Esophagus mucosa (tissue), 1 donor: Measurements from ENCODE around the gene LPCAT1. TPM values are rescaled to one million over a fixed set of nuclear protein-coding genes. Genes with fewer than 3 reads are reported as not detected.

ENCODE experiments used
- ATAC-seq: fragments of 200-7000 bp; cut with Tn5 transposase; one replicate; pipeline ENCODE4 v1.9.1; 2020
- total RNA-seq: library from RNA; stranded (reverse); gene quantifications from one replicate; pipeline ENCODE4 v1.2.4, GENCODE V29; 2023
- donor health status: DM: yes; HTN: yes; CAD: no.

Gene LPCAT1
- total RNA-seq, 1 donor from 2014 or later: 15.0 TPM

DNA sequence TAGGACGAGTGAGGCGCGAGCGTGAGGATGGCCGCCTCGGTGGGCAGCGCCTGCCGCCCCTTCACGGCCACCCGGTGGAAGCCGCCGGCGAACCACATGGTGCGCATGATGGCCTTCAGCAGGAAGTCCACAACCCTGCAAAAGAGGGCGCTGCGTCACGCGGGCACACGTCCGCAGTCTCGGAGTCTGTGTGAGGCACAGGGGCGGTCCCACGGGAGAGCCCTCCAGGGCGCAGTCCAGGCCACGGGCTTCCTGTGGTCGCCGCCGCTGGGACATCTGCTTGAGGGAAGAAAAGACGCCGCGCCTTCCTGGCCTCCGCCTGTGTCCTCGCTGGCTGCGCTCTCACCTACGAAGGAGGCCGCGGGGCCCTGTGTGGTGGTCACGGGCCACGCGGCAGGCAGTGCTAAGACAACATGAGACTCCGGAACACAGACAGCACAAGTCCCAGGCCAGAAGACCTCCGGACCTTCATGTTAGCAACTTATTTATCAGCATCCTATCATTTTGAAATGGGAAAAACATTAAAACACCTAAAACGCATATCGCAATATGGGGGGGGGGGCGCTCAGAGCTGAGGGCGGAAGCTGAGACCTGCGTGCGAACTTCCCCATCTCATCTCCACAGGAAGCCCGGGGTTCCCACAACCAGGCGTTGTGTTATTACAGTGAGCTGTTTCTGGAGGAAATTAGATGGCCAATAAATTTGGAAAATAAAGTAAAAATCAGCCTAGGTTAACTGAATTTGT is 28.8 kb downstream of the LPCAT1 start:
- peak; percentile 58 for ATAC-seq

DNA sequence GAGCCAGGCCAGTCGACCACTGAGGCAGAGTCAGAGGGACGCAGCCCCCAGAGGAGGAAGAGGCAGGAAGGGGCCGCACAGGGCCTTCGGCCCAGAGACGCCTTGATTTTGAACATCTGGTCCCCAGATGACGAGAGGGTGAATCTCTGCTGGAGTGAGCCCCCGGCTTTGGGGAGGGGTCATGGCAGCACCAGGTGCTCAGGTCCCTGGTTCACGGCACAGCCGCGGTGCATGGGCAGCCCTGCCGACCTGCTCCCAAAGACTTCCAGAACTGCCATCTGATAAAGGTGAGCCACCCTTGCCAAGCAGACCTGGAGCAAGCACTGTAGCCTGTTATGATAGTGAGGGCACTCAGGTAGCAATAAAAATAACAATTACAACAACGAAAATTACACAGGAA is 29.8 kb downstream of the LPCAT1 start:
- ATAC-seq: no peak

DNA sequence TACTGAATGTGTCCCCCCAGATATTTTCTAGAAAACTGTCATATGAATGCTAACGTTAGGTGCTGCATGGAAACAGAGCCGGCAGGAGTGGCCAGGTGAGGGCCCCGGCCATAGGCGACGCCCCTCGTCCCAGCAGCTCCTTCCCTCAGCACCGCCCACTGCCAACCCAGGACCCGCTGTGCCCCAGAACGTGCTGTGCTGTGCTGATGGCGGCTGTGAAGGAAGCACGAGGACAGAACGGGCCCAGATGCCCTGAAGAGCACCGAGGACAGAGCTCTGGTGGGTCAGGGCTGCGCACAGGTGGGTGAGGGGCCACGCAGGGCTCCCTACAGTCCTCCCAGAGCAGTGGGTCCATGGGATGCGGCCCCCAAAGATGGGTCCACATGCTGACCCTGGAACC is 30.3 kb downstream of the LPCAT1 start:
- ATAC-seq: no peak

DNA sequence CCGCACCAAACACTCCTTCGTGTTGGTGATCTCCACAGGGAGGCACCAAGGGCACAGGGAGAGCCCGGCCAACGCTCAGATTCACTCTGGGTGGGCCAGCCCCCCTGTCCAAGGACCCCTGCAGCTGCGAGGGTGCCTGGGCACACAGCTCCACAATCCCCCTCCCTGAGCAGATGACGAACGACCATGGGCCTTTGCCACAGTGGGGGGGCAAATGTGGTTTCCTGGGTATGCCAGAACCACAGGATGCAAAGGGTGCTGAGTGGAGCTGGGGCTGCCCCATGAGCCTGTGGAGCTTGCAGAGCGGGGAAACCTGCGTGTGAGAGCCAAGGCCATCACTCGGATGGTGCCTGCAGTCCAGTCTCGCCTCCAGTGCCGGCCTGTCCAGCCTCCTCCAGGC is 31.0 kb downstream of the LPCAT1 start:
- ATAC-seq: no peak

DNA sequence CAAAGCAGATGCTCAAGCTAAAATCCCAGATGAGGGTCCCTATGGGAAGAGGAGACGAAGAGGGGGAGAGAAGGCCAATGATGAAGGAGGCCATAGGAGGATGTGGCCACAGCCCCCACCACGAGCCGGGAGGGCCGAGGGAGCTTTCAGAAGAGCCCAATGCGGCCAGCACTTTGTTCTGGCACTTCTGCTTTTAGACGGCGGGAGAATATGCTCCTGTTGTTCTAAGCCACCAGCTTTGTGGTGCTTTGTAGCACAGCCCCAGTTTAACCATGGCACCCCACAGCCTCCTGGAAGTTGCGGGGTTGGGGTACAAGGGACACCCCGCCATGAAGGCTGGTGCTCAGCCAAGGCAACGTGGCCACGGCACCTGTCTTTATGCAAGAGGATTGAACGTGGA is 33.4 kb downstream of the LPCAT1 start:
- no peak for ATAC-seq

DNA sequence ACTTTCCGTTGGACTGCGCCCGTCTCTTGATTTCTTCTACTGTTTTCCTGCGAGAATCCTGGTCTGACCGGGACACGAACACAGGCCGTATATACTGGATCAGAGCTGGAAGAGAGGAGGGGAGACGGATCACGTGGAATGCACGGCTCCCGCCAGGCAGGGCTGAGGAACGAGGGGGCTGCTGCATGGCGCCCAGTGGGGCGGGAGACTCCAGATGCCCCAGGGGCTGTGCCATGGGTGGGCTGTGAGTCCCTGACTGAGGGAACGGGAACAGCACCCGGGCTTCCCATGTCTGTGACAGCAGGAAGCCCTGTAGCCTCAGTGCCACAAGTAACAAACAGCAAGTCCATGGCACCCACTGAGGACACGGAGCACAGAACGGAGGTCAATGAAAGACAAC is 34.0 kb downstream of the LPCAT1 start:
- ATAC-seq: no peak

DNA sequence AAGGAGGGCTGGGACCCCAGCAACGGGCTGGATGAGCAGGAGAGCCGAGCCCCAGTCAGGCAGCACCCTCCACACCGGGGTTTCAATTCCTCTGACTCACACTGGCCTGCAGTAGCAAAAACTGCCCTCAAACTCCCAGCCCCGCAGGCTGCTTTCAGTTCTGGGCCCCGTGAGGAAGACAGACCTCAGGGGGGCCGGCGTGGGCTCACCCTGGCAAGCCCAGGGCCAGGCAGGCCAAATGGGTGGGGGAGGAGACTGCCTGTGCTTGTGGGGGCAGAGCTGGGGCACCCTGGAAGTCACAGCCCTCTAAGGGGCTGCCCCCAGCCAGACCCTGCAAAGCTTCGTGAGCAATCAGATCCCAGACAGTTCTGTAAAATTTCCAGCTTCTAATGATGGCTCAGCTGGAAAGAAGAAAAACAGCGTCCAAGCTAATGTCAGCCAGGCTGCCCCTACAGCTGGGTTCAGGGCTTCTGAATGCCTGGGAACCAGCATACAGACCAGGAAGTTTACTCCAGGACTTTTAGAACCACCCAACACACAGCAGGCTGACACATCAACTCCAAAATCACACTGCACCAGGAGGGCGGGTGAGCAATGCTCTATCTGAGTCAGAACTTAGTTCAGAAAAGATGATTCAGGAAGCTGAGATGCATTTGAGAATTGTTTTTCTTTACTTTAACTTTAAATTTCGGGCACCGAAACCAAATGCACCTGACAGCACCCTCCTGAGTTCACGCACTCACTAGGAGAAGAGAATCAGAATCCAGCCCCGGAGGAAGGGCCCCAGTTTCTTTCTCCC is 34.7 kb downstream of the LPCAT1 start:
- ATAC-seq: peak; percentile 56

DNA sequence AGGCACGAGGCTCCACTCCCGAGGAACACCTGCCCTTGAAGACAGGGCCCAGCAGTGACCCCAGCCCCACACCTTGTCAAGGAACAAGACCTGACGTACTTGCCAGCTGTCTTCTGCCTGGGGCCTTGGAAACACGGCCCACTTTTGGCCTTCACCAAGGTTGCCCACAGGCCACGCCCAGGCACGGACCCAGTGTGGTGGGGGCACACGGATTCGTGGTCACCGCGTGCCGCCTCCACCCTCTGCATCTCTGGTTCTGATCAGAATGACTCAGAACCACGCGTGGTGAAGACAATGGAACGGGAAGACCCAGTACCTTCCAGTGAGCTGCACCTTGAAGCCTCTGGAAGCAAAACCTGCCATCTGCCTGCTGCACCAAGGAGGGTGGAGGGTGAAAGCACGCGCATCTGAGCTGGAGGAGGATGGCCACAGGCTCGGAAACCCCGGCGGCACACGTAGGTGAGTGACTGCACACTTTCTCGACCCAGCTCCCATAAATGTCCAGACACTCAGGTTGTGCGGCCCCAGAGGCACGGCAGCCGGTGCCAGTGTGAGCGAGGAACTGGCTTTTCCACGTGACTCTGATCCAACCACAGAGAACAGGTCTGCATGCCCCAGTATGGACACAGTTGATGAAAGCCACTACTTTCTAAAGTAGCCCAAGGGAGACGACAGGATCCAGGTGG is 36.5 kb downstream of the LPCAT1 start:
- no peak for ATAC-seq

DNA sequence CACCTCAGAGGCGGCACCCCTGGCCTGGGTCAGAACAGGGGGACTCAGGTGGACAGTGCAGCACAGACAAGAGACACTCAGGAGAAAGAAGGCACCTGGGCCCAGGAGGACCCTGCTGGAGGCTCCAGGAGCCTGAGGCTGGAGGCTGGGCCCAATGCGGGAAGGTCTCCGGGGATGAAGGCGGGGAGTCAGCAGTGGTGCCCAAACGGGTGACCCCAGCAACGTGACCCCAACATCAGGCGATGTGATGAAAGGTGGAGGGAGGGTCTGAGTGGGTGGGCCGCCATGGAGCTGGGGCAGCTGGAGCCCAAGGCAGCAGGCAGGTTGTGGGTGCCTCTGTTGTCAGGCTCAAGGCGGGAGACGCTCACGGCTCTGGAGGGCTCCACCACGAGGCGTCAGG is 37.5 kb downstream of the LPCAT1 start:
- no peak for ATAC-seq

DNA sequence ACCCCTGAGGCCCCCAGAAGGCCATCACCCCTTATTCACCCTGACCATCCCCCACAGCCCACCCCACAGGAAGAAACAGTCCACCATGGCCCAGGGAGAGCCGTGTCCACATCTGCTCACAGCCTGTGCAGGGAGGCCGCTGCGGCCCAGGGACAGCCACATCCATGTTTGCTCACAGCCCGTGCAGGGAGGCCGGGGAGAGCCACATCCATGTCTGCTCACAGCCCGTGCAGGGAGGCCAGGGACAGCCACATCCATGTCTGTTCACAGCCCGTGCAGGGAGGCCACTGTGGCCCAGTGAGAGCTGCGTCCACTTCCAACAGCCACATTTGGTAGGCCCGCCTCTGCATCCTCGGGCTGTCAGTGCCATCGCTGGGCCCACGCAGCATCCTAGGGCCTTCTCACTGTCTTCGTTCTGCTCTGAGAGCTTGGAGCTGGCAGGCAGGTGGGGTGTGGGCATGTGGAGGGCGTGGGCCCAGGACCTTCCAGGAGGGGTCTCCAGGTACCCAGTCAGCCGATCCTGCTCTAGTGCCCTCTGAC is 38.1 kb downstream of the LPCAT1 start:
- no peak for ATAC-seq

DNA sequence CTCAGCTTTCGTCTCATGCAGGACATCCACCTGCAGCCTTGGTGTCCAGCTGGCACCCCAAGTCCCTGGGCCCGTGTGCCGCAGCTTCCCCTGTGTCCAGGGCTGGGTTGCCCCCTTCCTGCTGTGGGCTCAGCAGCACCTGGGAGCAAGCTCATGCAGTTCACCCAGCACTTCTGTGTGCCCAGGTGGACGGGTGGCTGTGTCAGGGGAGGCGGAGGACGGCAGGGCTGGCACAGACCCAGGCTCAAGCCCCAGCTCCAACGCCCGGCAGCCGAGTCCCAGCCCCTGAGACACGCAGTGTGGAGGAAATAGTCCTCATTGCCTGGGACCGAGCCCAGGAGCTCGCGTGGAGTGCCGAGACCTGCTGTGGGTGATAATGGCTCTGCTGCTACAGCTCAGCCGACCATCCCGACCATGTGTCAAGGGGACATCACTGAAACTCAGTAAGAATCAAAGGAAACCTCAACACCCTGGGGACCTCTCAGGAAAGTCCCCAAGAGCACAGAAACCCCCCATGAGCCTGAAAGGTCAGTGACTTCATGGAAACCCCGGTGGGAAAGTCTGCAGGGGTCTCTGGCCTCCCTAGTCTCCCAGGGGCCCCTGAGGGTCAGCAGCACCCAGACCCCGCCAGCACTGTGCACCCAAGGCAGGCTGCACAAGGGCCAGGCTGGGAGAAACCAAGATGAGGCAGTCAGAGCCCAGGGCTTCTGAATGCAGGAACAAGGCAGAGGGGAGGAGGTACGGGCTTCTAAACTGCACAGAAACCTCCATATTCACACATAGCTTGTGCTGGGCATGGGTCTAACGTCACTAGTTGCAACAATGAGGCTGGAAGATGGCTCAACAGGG is 38.8 kb downstream of the LPCAT1 start:
- ATAC-seq: no peak

DNA sequence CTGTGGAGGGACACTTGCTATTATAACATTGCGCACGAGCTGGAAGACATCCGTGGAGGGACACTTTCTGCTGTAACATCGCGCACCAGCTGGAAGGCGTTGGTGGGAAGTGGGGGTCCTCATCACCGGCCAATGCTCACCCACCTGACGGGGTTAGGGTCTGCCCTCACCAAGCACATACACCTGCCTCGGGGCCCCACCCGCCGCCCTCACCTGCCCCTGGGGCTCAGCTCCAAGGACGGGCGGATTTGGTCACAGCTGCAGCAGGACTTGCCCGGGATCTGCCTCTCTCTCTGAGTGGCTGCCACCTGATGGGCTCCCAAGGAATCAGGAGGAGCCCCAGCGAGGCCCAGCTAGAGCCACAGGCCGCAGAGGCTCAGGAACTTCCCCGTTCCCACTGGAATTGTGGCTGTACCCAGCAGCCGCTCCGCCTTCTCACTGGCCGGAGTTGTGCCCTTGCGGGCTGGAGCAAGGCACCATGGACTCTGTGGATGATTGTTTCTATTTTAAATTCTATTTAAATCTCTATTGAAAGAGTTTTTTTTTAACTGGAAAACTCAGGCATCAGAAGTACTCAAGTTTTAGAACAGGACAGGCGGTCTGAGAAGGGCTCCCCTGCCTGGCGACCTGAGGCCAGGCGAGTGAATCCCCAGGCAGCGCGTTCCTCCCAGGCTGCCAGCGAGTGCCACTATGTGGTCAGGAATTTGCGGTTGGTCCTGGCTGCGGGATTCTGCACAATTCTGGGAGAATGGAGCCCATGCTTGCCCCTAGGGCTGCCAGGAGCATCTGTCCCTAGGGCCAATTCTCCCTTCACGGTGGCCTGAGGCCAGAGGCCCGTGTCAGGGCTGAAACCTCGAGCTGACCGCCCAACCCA is 39.7 kb downstream of the LPCAT1 start:
- no peak for ATAC-seq

DNA sequence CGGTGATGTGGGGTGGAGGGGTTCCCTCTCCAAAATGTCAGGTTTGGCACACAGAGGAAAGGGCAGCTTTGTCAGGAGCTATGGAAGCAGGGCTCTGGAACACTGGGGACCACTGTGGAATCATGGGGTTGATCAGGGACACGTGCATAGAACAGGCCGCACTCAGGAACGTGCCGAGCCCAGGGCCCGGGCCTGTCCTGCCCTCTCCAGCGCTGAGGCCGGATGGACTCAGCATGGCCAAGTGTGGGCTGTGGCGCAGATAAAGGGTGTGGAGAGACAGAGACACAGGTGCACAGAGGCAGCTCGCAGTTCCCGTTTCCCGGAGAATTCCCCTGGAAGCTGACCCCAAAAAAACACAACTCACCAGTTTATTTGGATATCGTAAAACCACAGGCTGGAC is 40.7 kb downstream of the LPCAT1 start:
- ATAC-seq: no peak

DNA sequence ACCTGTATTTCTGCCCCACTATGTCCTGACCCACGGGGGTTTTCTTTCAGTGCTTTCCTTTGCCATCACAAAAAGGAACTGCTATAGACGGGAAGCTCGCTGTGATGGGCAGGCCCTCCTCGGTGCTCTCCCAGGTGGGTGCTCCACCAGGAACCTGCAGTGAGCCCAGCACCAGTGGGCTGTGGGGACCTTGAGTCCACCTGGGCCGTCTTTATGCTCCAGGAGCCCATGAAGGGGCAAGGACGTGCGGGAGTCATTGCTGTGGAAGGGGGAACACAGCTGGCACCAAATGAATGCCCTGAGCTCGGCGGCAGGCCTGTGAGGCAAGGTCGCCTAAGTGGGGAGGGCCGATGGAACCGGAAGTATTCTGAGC is 41.8 kb downstream of the LPCAT1 start:
- no peak for ATAC-seq

DNA sequence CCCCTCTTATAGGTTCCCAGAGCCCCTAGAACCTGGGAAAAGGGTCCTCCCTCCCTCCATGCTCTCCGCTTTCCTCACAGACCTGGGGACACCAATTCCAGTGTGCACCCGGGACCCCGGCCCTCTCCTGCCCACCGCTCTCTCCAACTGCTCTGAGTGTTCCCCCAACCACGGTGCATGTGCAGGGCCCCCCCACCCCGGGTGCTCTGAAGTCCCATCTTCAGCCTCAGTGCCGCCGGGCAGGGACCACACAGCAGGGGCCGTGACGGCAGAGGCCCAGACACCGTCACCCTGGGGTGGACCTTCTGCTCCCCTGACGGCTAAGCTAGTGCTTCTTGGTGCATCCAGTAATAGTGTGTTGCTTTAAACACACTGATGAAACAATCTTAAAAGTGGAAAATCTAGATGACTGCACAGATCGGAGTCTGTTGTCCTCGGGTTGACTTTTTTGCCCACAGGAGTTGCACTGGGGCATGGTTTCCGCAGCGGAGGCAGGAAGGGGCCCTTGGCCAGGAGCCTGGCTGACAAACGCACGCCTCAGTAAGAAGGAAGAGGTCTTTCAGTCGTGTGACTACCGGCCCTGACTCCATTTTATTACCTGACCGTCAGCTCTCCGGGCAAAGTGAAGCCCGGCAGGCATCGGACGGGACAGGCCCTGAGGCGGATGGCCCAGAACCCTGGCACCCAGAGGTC is 42.3 kb downstream of the LPCAT1 start:
- no peak for ATAC-seq

DNA sequence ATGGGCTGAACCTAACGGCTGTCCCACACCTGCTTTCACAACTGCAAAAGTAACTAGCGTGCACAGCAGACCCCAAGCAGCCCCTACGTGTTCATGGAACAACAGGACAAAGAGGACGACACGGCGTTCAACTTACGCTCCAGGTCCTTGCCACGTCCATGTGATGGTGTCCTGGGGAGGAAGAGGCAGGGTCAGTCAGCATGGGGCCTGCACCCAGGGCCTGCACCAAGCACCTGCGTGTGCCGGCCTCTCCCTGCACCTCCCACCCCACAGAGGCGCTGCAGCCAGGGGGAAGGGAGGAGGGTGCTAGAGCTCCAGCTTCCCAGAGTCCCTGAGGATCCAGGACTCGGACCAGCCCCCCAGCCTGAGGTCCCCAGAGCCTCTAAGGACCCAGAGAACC is 43.0 kb downstream of the LPCAT1 start:
- ATAC-seq: peak; percentile 3

DNA sequence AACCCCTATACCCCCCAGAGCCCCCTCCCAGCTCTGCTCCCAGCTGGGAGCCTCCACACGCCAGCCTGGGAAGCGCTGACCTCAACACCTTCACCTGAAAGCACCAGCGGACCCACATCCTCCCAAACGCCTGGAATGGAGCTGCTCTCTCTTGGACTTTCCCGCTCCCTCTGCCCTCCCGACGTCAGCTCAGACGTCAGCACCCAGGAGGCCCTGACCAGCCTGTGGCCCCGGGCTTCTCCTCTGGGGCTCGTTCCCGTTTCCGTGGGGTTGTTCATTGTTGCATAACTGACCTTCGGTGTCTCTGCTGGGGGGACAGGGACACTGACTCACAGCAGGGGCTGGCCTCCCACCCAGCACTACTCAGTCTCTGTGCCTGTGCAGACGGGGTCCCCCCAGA is 43.5 kb downstream of the LPCAT1 start:
- ATAC-seq: no peak

DNA sequence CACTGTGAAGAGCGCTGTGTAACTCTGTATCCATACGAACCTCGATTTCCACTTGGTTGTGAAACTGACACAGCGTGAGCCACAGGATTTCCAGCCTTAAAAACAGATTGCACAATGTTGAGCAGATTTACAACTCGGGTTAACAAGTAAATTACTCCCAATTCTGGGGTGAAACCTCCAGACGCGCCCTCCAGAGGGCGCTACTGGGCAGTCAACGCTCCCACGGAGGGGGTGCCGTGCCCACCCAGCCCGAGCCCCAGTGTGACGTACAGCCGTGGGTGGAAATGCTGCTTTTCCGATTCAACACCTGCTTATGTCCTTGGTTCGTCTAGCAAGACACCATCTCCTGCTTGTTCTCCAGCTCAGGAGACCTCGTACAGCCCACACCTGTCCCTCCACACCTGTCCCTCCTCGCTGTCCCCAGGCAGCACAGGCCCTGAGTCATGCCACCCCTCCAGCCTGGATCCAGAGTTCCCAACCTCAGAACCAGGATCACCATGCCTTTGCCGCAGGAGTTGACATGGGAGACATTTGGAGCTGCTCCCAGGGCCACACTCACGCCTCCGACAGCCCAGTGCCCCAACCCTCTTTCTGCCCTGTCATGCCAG is 44.1 kb downstream of the LPCAT1 start:
- ATAC-seq: peak; percentile 17

DNA sequence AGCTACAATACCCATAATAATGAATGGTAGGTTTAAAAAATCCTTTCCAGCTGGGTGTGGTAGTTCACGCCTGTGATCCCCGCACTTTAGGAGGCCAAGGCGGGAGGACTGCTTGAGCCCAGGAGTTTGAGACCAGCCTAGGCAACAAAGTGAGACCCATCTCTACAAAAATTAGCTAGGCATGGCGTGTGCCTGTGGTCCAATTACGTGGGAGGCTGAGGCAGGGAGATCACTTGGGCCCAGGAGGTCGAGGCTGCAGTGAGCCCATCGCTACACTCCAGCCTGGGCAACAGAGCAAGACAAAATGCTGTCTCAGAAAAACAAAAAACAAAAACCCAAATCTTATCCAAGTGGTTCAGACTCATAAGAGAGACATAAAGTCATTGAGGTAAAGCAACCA is 44.7 kb downstream of the LPCAT1 start:
- no peak for ATAC-seq
